Neural crest cell (in vitro differentiated cells): ENCODE results near the gene ITPR1. TPM values are rescaled to one million over a fixed set of nuclear protein-coding genes. Genes with fewer than 3 reads are reported as not detected.

ENCODE experiments used
- DNase-seq: peaks from one replicate; pipeline ENCODE4 v3.0.0; 2021; ENCODE audit warnings: low read depth, mixed read lengths, low spot score
- H3K27ac Mint-ChIP-seq: one replicate; pipeline ENCODE4 v1.8.0; 2021; ENCODE audit warnings: mild to moderate bottlenecking, mixed read lengths; ENCODE audit not compliant: unreplicated experiment
- H3K27me3 Mint-ChIP-seq: 2 replicates; pipeline ENCODE4 v1.8.0; 2021; ENCODE audit warnings: low read depth, mild to moderate bottlenecking, mixed read lengths
- H3K36me3 Mint-ChIP-seq: 2 replicates; pipeline ENCODE4 v1.8.0; 2021; ENCODE audit warnings: low read depth, mild to moderate bottlenecking, mixed read lengths
- H3K4me1 Mint-ChIP-seq: 2 replicates; pipeline ENCODE4 v1.8.0; 2021; ENCODE audit warnings: mixed read lengths
- H3K4me3 Mint-ChIP-seq: one replicate; pipeline ENCODE4 v1.8.0; 2021; ENCODE audit warnings: mild to moderate bottlenecking, mixed read lengths
- H3K9me3 Mint-ChIP-seq: 2 replicates; pipeline ENCODE4 v1.8.0; 2021; ENCODE audit warnings: mixed read lengths
- total RNA-seq: library from RNA; stranded (reverse); gene quantifications from 2 replicates; pipeline ENCODE4 v1.2.1, GENCODE V29; 2021
- TF ChIP-seq, protein P1 (sequence below): fragments of 200-600 bp; sonication (generic); conservative IDR thresholded peaks from 2 replicates; pipeline ENCODE4 v1.5.0; 2021; ENCODE audit warnings: antibody characterized with exemption, mild to moderate bottlenecking

The ITPR1 gene
- total RNA-seq, 1 donor from 2014 or later = 4.8 TPM

DNA sequence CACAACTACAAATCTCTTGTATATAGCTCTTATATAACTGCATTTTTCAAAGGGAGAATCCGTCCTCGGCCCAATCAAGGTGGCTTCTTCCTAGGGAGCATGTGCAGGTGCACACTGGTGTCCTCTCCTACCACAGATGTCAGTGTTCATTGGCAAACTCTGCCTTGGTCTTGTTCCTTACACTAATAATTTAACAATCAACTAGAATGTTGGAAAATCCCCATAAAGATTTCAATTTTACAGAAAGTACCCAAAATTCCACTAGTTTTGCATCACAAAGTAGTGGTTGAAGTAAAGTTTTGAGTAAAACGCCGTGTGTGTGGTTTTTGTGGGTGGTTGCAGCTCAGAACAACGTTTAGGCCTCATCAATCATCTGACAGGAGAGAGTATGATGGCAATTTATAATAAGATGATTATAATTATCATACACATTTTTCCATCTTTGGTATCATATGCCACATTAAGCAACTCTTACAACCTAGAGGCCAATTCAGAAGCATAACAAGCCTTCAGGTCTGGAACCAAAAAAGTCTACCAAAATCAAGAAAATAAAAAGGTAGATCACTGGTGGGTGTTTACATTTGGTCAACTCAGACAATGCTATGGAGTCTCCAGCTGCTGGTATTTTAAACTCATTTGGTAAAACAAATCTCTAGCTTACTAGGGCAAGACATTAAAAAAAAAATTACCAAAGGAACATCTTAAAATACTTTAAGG is 357.2 kb downstream of the ITPR1 start:
- Mint-ChIP-seq H3K27ac (no peak overlapping the region), H3K36me3 (no peaks in the 10 kb centered on the region), H3K27me3 (no peaks in the 10 kb centered on the region), H3K4me3 (no peak overlapping the region), H3K4me1 (peaks cover 19% of the 10 kb centered on the region), H3K9me3 (no peaks in the 10 kb centered on the region)
- no peak for DNase-seq
- TF ChIP-seq, protein P1, sequence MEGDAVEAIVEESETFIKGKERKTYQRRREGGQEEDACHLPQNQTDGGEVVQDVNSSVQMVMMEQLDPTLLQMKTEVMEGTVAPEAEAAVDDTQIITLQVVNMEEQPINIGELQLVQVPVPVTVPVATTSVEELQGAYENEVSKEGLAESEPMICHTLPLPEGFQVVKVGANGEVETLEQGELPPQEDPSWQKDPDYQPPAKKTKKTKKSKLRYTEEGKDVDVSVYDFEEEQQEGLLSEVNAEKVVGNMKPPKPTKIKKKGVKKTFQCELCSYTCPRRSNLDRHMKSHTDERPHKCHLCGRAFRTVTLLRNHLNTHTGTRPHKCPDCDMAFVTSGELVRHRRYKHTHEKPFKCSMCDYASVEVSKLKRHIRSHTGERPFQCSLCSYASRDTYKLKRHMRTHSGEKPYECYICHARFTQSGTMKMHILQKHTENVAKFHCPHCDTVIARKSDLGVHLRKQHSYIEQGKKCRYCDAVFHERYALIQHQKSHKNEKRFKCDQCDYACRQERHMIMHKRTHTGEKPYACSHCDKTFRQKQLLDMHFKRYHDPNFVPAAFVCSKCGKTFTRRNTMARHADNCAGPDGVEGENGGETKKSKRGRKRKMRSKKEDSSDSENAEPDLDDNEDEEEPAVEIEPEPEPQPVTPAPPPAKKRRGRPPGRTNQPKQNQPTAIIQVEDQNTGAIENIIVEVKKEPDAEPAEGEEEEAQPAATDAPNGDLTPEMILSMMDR = no peak

DNA sequence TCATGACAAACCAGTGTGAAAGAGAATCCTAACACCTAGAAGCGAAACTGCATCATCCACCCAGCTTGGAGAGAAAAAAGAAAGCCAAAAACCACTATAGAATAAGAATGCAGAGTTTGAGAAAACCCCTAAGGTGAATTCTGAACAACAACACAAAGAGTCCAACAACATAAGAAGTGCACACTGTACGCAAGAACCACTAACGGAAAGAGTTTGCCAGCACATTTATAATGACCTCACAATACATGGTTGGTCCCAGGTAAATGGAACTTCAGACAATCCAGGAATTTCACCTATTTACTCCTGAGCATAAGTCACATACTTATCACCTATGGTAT is 357.7 kb downstream of the ITPR1 start:
- Mint-ChIP-seq H3K27ac (no peak overlapping the region), H3K4me1 (peaks cover 19% of the 10 kb centered on the region), H3K36me3 (no peaks in the 10 kb centered on the region), H3K4me3 (no peak overlapping the region), H3K9me3 (no peaks in the 10 kb centered on the region), H3K27me3 (no peaks in the 10 kb centered on the region)
- TF ChIP-seq, protein P1 = no peak
- no peak for DNase-seq

DNA sequence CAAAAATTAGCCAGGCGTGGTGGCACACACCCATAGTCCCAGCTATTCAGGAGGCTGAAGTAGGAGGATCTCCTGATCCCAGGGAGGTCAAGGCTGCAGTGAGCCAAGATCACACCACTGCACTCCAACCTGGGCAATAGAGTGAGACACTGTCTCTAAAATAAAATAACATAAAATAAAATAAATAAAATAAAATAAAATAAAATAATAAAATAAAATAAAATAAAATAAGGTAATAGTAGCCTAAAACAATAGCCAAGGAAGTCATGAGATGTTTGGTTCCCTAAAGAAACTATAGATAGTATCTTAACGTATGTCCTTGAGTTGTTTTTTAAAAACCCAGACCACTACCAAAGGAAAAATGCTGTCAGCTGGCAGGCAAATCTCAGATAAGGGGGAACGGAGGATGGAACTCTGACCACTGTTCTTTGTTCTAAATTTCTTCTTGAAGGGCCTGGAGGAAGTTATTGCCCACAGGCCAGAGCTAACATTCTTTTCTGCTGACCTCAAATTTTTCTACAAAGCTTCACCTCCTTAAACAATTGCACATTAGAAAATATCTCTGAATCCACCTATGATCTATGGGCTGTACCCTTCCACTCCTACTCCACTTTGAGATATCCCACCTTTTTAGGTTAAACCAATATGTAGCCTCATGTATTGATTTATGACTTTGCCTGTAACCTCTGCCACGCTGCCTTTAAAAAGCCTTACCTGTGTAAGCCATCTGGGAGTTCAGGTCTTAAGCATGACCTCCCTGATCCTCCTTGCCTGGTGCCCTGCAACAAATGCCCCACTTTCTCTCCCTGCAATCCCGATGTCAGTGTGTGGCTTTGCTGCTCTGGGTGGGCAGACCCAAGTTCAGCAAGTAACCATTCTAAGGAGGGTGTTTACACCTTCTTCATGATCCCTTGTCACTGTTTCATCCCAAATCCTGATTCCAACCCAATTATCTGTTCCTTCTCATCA is 359.9 kb downstream of the ITPR1 start:
- Mint-ChIP-seq H3K36me3 (no peaks in the 10 kb centered on the region), H3K4me3 (no peak overlapping the region), H3K9me3 (peaks cover 3% of the 10 kb centered on the region), H3K4me1 (peaks cover 19% of the 10 kb centered on the region), H3K27me3 (no peaks in the 10 kb centered on the region), H3K27ac (no peak overlapping the region)
- TF ChIP-seq, protein P1 = no peak
- no peak for DNase-seq

DNA sequence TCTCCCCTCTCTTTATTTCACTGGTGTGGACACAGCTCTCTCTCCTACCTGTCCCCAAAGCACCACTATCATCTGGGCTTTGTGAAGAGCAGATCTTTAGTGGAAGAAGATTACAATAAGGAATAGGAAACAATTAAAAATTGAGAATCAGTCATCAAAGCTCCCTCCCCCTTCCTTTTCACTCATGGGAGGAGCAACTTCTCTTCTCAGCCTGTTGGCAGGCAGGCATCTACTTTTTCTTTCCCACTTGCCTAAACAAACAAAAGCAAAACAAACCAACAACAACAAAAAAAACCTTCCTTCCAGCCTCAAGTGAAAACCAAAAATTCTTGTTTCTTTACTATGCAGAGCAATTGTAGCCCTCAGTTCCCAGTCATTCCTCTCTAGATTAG is 360.6 kb downstream of the ITPR1 start:
- TF ChIP-seq, protein P1 = no peak
- Mint-ChIP-seq H3K27ac (no peak overlapping the region), H3K4me3 (no peak overlapping the region), H3K4me1 (peaks cover 13% of the 10 kb centered on the region), H3K36me3 (no peaks in the 10 kb centered on the region), H3K27me3 (no peaks in the 10 kb centered on the region), H3K9me3 (peaks cover 3% of the 10 kb centered on the region)
- no peak for DNase-seq

DNA sequence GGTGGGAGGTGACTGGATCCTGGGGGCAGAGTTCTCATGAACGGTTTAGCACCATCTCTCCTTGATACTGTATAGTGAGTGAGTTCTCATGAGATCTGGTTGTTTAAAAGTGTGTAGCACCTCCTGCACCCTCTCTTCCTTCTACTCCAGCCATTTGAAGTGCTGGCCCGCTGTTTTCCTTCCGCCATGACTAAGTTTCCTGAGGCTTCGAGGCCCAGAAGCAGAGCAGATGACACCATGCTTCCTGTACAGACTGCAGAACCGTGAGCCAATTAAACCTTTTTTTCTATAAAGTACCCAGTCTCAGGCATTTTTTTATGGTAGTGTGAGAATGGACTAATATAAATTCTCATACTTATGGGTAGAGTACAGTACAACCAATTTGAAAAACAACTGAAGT is 362.5 kb downstream of the ITPR1 start:
- H3K36me3 Mint-ChIP-seq = peaks cover 3% of the 10 kb centered on the region
- peaks cover 6% of the 10 kb centered on the region for H3K9me3 Mint-ChIP-seq
- no peak overlapping the region for H3K27ac Mint-ChIP-seq
- no peak overlapping the region for H3K4me3 Mint-ChIP-seq
- no peak for DNase-seq
- peaks cover 8% of the 10 kb centered on the region for H3K4me1 Mint-ChIP-seq
- TF ChIP-seq, protein P1 = no peak
- no peaks in the 10 kb centered on the region for H3K27me3 Mint-ChIP-seq
